ENCODE data around the gene SH3RF3.

Gene SH3RF3

DNA sequence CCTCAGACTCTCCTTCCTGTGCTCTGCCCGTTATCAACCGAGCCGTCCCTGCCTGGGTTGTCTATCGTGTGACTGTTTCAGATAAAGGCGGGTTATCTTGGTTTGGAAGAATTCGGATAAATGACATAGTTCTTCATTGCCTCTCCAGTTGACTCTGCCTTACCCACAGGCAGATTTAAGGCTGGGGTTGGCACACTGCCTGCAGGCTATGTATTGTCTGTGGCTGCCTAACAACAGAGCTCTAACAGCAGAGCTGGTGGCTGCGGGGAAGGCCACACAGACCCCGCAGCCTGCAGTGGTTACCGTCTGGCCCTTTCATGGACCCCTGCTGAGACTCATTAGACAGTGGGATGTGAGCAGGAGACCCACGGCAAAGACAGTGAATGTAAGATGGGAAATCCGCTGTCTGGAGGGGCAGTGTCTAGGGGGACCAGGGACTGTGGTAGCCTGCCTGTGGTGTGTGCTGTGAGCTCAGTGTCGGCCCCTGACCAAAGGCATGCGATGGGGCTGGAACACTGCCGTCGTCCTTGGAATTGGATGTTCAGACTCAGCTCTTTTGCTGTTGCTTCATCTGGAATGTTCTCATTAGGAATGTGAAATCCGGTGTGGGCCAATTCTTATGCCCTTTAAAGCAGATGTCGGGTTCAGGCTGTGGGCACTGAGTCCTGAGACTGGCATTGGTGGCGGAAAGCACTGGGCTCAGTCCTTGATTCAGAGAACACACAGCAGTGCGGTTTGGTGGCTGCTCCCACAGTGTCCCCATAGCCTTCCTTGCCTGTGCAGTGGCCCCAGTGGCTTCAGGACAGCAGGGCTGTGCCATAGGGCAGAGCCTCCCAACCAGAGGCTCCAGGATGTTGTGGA, 44.5 kb downstream of the SH3RF3 start:
- ATAC-seq, result peak; percentile 35
- TF ChIP-seq ZFP30 (CRISPR knock-in tag; IDR thresholded peaks at IDR 0.05) (no peak), ZFP3 (CRISPR knock-in tag; IDR thresholded peaks at IDR 0.05) (peak; percentile 24; the same call in 1 of the 2 replicates)

DNA sequence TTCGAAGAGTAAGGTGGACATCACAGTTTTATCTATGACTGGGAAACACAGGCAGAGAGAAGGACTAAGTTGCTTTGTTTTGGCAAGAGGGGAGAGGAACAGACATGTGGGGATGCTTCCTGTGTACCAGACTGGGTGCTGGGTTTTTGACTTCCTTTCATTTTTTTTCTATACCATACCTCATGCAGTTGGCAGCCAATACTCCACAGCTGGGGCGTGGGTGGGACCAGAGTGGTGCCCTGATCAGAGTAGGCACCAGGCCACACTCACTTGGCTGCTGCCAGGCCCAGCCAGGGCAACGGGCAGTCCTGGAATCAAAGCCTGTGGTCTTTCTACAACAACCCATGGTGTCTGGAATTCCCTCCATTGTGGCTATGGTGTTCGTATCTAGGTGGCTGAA, 45.2 kb downstream of the SH3RF3 start:
- no peak for TF ChIP-seq RARB (CRISPR knock-in tag; IDR thresholded peaks at IDR 0.05)
- TF ChIP-seq, protein P1, sequence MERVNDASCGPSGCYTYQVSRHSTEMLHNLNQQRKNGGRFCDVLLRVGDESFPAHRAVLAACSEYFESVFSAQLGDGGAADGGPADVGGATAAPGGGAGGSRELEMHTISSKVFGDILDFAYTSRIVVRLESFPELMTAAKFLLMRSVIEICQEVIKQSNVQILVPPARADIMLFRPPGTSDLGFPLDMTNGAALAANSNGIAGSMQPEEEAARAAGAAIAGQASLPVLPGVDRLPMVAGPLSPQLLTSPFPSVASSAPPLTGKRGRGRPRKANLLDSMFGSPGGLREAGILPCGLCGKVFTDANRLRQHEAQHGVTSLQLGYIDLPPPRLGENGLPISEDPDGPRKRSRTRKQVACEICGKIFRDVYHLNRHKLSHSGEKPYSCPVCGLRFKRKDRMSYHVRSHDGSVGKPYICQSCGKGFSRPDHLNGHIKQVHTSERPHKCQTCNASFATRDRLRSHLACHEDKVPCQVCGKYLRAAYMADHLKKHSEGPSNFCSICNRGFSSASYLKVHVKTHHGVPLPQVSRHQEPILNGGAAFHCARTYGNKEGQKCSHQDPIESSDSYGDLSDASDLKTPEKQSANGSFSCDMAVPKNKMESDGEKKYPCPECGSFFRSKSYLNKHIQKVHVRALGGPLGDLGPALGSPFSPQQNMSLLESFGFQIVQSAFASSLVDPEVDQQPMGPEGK (CRISPR knock-in tag; IDR thresholded peaks at IDR 0.05; ENCODE audit: borderline replicate concordance), result no peak
- no peak for TF ChIP-seq TCF4 (CRISPR knock-in tag; IDR thresholded peaks at IDR 0.05; ENCODE audit: borderline replicate concordance)
- no peak for TF ChIP-seq SNAI2 (CRISPR knock-in tag; IDR thresholded peaks at IDR 0.05)
- TF ChIP-seq ZNF565 (CRISPR knock-in tag; conservative IDR thresholded peaks at IDR 0.05; ENCODE audit: low read depth), result no peak
- TF ChIP-seq ZC3H10 (CRISPR knock-in tag; IDR thresholded peaks at IDR 0.05), result no peak
- no peak for TF ChIP-seq BACH2 (CRISPR knock-in tag; IDR thresholded peaks at IDR 0.05; ENCODE audit: borderline replicate concordance)
- TF ChIP-seq, protein P2, sequence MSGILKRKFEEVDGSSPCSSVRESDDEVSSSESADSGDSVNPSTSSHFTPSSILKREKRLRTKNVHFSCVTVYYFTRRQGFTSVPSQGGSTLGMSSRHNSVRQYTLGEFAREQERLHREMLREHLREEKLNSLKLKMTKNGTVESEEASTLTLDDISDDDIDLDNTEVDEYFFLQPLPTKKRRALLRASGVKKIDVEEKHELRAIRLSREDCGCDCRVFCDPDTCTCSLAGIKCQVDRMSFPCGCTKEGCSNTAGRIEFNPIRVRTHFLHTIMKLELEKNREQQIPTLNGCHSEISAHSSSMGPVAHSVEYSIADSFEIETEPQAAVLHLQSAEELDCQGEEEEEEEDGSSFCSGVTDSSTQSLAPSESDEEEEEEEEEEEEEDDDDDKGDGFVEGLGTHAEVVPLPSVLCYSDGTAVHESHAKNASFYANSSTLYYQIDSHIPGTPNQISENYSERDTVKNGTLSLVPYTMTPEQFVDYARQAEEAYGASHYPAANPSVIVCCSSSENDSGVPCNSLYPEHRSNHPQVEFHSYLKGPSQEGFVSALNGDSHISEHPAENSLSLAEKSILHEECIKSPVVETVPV (CRISPR knock-in tag; IDR thresholded peaks at IDR 0.05), result no peak
- no peak for TF ChIP-seq TOX (CRISPR knock-in tag; IDR thresholded peaks at IDR 0.05; ENCODE audit: borderline replicate concordance)
- ATAC-seq, result no peak

DNA sequence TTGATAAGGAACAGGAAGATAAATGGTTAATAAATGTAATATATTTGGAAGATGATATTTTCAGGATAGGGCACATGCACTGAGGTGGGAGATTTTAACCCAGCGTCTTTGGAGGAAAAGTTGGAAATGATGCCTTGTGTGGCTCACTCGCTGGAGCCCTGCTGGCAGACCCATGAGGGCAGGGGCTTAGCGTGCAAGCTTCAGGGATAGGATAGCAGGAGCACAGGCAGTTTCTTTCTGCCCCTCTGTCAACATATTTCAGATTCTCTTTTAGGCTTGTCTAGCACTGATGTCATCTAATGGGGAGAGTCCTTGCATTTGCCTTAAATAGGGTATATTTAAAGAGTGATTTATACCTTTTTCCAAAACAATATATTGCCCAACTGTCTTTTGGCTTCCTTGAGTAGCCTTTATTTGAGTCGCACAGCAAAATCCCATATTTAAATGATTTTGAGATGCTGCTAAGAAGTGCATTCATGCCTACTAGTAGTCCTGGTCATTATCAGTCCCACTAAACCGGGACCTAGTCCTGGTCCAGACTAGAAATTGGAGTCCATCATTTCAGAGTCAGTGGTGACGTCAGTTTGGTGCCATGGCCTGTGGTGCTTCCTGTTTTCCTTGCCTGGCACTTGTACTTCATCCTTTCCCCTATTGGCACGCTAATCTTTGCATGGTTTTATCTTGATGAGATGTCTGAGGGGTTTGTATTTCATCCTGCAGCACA, 45.8 kb downstream of the SH3RF3 start:
- no peak for ATAC-seq
- TF ChIP-seq, protein P3, sequence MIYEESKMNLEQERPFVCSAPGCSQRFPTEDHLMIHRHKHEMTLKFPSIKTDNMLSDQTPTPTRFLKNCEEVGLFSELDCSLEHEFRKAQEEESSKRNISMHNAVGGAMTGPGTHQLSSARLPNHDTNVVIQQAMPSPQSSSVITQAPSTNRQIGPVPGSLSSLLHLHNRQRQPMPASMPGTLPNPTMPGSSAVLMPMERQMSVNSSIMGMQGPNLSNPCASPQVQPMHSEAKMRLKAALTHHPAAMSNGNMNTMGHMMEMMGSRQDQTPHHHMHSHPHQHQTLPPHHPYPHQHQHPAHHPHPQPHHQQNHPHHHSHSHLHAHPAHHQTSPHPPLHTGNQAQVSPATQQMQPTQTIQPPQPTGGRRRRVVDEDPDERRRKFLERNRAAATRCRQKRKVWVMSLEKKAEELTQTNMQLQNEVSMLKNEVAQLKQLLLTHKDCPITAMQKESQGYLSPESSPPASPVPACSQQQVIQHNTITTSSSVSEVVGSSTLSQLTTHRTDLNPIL (CRISPR knock-in tag; IDR thresholded peaks at IDR 0.05; ENCODE audit: low read depth), result no peak
- TF ChIP-seq ZNF8 (CRISPR knock-in tag; IDR thresholded peaks at IDR 0.05), result no peak
- no peak for TF ChIP-seq ISL1 (CRISPR knock-in tag; IDR thresholded peaks at IDR 0.05)
- no peak for TF ChIP-seq CSDC2 (CRISPR knock-in tag; IDR thresholded peaks at IDR 0.05)

DNA sequence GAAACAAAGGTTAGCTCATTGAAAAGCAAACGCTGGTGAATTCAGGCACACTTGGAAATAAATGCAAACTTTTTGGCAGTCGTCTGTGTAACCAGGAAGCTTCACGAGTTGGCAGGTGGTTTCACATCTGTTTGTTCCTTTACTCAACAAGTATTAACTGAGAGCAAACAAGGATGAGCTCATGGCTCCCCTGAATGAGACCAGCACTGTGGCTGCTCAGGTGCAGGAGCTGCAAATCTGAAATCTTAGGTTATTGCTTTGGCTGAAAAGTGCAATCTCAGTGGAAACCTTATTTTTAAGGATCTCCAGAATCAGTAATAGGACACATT, 46.3 kb downstream of the SH3RF3 start:
- no peak for ATAC-seq
- TF ChIP-seq CSDC2 (CRISPR knock-in tag; IDR thresholded peaks at IDR 0.05), result no peak
- TF ChIP-seq ISL1 (CRISPR knock-in tag; IDR thresholded peaks at IDR 0.05), result no peak
- TF ChIP-seq, protein P1 (CRISPR knock-in tag; IDR thresholded peaks at IDR 0.05; ENCODE audit: borderline replicate concordance), result no peak
- TF ChIP-seq ESRRG (CRISPR knock-in tag; IDR thresholded peaks at IDR 0.05), result no peak
- TF ChIP-seq, protein P3 (CRISPR knock-in tag; IDR thresholded peaks at IDR 0.05; ENCODE audit: low read depth), result no peak
- no peak for TF ChIP-seq ZNF70 (CRISPR knock-in tag; IDR thresholded peaks at IDR 0.05)
- TF ChIP-seq OSR1 (CRISPR knock-in tag; IDR thresholded peaks at IDR 0.05), result no peak
- TF ChIP-seq ZNF8 (CRISPR knock-in tag; IDR thresholded peaks at IDR 0.05), result no peak
- TF ChIP-seq ZC3H10 (CRISPR knock-in tag; IDR thresholded peaks at IDR 0.05), result no peak
- TF ChIP-seq ZFP3 (CRISPR knock-in tag; IDR thresholded peaks at IDR 0.05), result no peak
- no peak for TF ChIP-seq SNAI2 (CRISPR knock-in tag; IDR thresholded peaks at IDR 0.05)
- TF ChIP-seq BACH2 (CRISPR knock-in tag; IDR thresholded peaks at IDR 0.05; ENCODE audit: borderline replicate concordance), result no peak
- TF ChIP-seq, protein P2 (CRISPR knock-in tag; IDR thresholded peaks at IDR 0.05), result no peak
- no peak for TF ChIP-seq ARNTL (CRISPR knock-in tag; IDR thresholded peaks at IDR 0.05; ENCODE audit: borderline replicate concordance, low read depth)
- no peak for TF ChIP-seq POU6F1 (CRISPR knock-in tag; IDR thresholded peaks at IDR 0.05; ENCODE audit: borderline replicate concordance, low read depth)

Data from SK-N-SH treated with all-trans-retinoic acid at 6 μM for 48 hours (cell line).